Astrocyte of the spinal cord (primary cell): ENCODE results near the gene UBE2F.
A peak's percentile ranks its signal among the peaks of the same experiment; 100 is the strongest.

Source experiments
- DNase-seq: peaks from one replicate; pipeline ENCODE4 v3.0.0; 2011; ENCODE audit warnings: low read depth, low spot score
- H3K4me3 ChIP-seq: 2 replicates; pipeline ENCODE4 v1.5.1; 2011; ENCODE audit warnings: low read depth, mild to moderate bottlenecking, low read length, moderate library complexity
- CTCF ChIP-seq: IDR thresholded peaks from 2 replicates; pipeline ENCODE4 v1.5.1; 2012; ENCODE audit warnings: low read depth, mild to moderate bottlenecking, low read length, inconsistent platforms
- in situ Hi-C: cut with HindIII; loops from 2 replicates; pipeline ENCODE4 v1.10.0; 2017; ENCODE audit warnings: low sequenced_read_pairs

The UBE2F gene

GRCh38 chr2:237966565-237967462 lies at the start of gene UBE2F:
TSS of gene UBE2F (plus strand) at chr2:237967014. CDS start at chr2:237973108, 6,094 bp downstream.
- peak within 1 kb of the TSS; percentile 76 for H3K4me3 ChIP-seq
- in situ Hi-C loops: no loop called here
- DNase-seq: peak; percentile 97
- TF ChIP-seq CTCF: no peak

- DNase-seq: no peak
- no peak for TF ChIP-seq CTCF
- no peak overlapping the region for H3K4me3 ChIP-seq
- in situ Hi-C loops: no loop called here
These were observed 49.0 kb upstream of the UBE2F start for GRCh38 chr2:237917696-237918374.

- no peak for DNase-seq
- in situ Hi-C loops: no loop called here
- H3K4me3 ChIP-seq: no peak overlapping the region
- no peak for TF ChIP-seq CTCF
These were observed 47.2 kb upstream of the UBE2F start for GRCh38 chr2:237919593-237919992.

- no peak for TF ChIP-seq CTCF
- in situ Hi-C loops: no loop called here
- no peak for DNase-seq
- H3K4me3 ChIP-seq: no peak overlapping the region
These were observed 46.1 kb upstream of the UBE2F start for GRCh38 chr2:237920673-237921072.

GRCh38 chr2:237921967-237922492 lies 44.8 kb upstream of the UBE2F start:
- no peak for DNase-seq
- in situ Hi-C loops: no loop called here
- H3K4me3 ChIP-seq: no peak overlapping the region
- no peak for TF ChIP-seq CTCF

- no peak for TF ChIP-seq CTCF
- H3K4me3 ChIP-seq: no peak overlapping the region
- no peak for DNase-seq
- in situ Hi-C loops: no loop called here
These were observed 44.0 kb upstream of the UBE2F start for GRCh38 chr2:237922641-237923361.
